Esophagus muscularis mucosa (tissue), 4 donors: ENCODE measurements around the gene KCNJ15. TPM values are rescaled to one million over a fixed set of nuclear protein-coding genes. Genes with fewer than 3 reads are reported as not detected.

Experiments used
- DNase-seq: peaks from one replicate; pipeline ENCODE4 v3.0.0-alpha.2; 2017; ENCODE audit errors: extremely low spot score
- H3K27ac ChIP-seq, 4 donors: fragments of 200-600 bp; sonication (generic); replicated peaks in 1 of 4; 1 replicate in 3 of 4; 2 replicates in 1 of 4; pipeline ENCODE4 v1.5.1; 2016 to 2019; ENCODE audit warnings: mild to moderate bottlenecking in 1 of 4
- H3K27me3 ChIP-seq, 4 donors: fragments of 200-600 bp; sonication (generic); one replicate each; pipeline versions ENCODE4 v1.5.1 to v1.6.0; 2016 to 2019
- H3K36me3 ChIP-seq, 4 donors: fragments of 200-600 bp; sonication (generic); one replicate each; pipeline ENCODE4 v1.5.1; 2016 to 2019
- H3K4me1 ChIP-seq, 4 donors: fragments of 200-600 bp; sonication (generic); one replicate each; pipeline ENCODE4 v1.5.1; 2016 to 2019
- H3K4me3 ChIP-seq, 4 donors: fragments of 200-600 bp; sonication (generic); 1 replicate in 2 of 4; 2 replicates in 2 of 4; pipeline ENCODE4 v1.5.1; 2016 to 2019; ENCODE audit warnings: mild to moderate bottlenecking in 4 of 4, moderate library complexity in 1 of 4
- H3K9me3 ChIP-seq, 4 donors: fragments of 200-600 bp; sonication (generic); 1 replicate in 3 of 4; 2 replicates in 1 of 4; pipeline ENCODE4 v1.5.1; 2016 to 2019
- EP300 ChIP-seq: sonication (generic); formaldehyde crosslinking; IDR thresholded peaks from one replicate; pipeline ENCODE4 v1.6.1; 2017; ENCODE audit warnings: antibody characterized with exemption
- POLR2A ChIP-seq: fragments of 450-650 bp; IDR thresholded peaks from one replicate; pipeline ENCODE4 v1.6.1; 2017; ENCODE audit warnings: antibody characterized with exemption, moderate library complexity, mild to moderate bottlenecking, low read depth
- POLR2AphosphoS5 ChIP-seq, 2 donors: sonication (generic); formaldehyde crosslinking; IDR thresholded peaks; one replicate each; pipeline ENCODE4 v1.6.1; 2017; ENCODE audit warnings: antibody characterized with exemption in 2 of 2
- WGBS: methylation state at CpG from one replicate; pipeline ENCODE4 v1.1.5; 2018; 5-methylcytosine and 5-hydroxymethylcytosine counted together
- intact Hi-C: fragments of 100-400 bp; cut with DNase I; formaldehyde crosslinking; loops from one replicate; pipeline ENCODE4 v1.15.1; 2023
- total RNA-seq, 4 donors: library from RNA; depleted of rRNA; stranded (reverse); fragments of >200 nt; gene quantifications; one replicate each; pipeline versions ENCODE4 v1.1.0 to v1.2.1, GENCODE V29; 2016
- TF ChIP-seq, protein P1 (sequence below), 3 experiments: fragments of 200-600 bp in 2 of 3; fragments of 450-650 bp in 1 of 3; sonication (generic) in 2 of 3; IDR thresholded peaks; one replicate each; pipeline ENCODE4 v1.5.1; 2017 to 2019; ENCODE audit warnings: antibody characterized with exemption in 3 of 3, mild to moderate bottlenecking in 2 of 3, moderate library complexity in 1 of 3

KCNJ15 gene
- total RNA-seq, 4 donors from 2014 or later = 1.2 to 1.6 TPM; not detected in 2

DNA sequence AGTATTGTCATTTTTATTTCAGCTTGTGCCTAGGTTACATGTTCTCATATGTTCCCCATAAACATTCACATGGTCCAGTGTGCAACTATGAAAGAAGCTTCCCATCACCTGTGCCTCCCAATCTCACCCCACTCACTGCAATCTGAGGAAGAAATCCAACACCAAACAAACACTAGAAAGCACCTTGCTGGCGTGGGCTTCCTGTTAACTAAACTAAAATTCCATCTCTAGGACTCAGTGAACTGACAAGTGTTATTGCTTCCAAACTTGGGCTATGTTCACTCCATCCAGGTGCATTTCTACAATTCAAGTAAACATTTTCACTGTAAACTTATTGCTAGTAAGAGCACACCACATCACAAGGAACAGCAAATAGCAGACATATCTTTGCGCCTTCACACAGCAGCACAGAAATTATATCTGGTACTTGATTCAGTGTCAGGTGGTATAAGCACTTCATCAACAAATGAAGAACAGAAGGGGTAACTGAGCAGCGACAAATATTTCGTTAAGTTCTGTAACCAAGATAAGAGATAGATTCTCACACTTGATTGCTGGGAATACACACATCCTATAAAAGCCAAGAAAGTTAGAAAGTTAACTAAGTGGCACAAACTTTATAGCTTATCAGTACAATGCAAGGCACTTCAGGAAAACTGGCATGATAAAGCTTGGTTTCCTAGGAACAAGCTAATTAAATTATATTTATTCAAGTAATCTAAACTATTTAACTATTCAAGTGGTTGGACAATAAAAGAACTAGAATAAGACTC is 8.9 kb upstream of the KCNJ15 start:
- TF ChIP-seq, protein P1, sequence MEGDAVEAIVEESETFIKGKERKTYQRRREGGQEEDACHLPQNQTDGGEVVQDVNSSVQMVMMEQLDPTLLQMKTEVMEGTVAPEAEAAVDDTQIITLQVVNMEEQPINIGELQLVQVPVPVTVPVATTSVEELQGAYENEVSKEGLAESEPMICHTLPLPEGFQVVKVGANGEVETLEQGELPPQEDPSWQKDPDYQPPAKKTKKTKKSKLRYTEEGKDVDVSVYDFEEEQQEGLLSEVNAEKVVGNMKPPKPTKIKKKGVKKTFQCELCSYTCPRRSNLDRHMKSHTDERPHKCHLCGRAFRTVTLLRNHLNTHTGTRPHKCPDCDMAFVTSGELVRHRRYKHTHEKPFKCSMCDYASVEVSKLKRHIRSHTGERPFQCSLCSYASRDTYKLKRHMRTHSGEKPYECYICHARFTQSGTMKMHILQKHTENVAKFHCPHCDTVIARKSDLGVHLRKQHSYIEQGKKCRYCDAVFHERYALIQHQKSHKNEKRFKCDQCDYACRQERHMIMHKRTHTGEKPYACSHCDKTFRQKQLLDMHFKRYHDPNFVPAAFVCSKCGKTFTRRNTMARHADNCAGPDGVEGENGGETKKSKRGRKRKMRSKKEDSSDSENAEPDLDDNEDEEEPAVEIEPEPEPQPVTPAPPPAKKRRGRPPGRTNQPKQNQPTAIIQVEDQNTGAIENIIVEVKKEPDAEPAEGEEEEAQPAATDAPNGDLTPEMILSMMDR (IDR thresholded peaks at IDR 0.05) = no peak

DNA sequence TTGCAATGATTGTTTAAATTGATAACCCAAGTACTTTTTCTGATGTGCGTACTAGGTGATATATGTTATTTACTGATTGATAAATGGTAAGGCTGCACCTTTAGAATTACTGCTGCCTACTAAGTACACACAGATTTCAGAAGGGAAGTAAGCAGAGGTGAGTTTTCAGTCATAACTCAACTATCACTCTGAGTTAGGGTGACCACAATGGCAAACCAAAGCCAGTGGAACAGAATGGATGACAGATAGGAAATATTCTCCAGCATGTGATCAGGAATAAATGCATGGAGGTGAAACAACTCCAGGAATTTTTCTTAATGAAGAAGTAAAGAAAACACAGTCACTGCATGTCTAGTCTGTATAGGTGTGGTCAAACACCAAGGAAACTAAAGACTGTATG is 7.5 kb upstream of the KCNJ15 start:
- TF ChIP-seq POLR2AphosphoS5 (IDR thresholded peaks at IDR 0.05) (no peak), POLR2A (no peak), EP300 (no peak)
- TF ChIP-seq, protein P1 (IDR thresholded peaks at IDR 0.05) = no peak
- H3K27ac ChIP-seq = no peak overlapping the region
- peaks cover 0 to 8% (median 0%) of the 10 kb centered on the region in 4 donors for H3K27me3 ChIP-seq
- DNase-seq = no peak
- H3K36me3 ChIP-seq = no peaks in the 10 kb centered on the region
- no peaks in the 10 kb centered on the region for H3K9me3 ChIP-seq
- 100% methylated on average over 1 of the region's 1 CpG for WGBS
- intact Hi-C loops = no loop called here
- no peaks in the 10 kb centered on the region for H3K4me1 ChIP-seq
- no peak overlapping the region for H3K4me3 ChIP-seq

More for the DNA sequence above, 8.9 kb upstream of the KCNJ15 start:
- Histone ChIP-seq H3K27me3 (peaks cover 0 to 5% (median 0%) of the 10 kb centered on the region in 4 donors), H3K9me3 (no peaks in the 10 kb centered on the region), H3K4me1 (no peaks in the 10 kb centered on the region), H3K36me3 (no peaks in the 10 kb centered on the region), H3K4me3 (no peak overlapping the region), H3K27ac (no peak overlapping the region)
- intact Hi-C loops = no loop called here
- DNase-seq = no peak
- 83% methylated on average over 4 of the region's 4 CpGs for WGBS

DNA sequence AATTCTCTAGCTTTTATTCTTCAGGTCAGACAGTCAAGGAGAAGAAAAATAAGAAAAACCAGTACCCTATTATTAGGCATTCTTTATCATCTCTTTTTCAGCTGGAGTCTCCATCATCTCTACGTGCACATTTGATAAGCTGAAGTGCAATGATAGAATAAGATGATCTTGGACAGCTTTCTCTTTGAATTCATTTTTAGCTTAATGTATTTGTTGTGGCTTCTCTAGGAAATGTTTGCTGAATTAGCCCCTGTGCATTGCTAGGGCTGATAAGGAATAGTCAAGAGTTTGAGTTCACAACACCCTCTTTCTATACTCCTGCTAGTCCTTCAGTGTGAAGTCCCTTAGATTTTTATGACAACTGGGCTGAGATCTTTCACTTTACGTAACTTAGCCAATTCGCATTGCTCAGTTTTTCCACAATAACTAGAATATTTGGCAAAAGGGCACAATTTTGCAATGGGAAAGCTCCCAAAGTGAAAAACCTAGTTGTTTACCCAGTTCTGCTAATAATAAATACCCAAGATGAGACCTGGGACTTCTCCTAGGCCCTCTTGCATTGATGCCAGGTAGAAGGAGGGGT is 7.0 kb upstream of the KCNJ15 start:
- intact Hi-C loops = no loop called here
- no peak overlapping the region for H3K4me3 ChIP-seq
- H3K4me1 ChIP-seq = no peaks in the 10 kb centered on the region
- no peak overlapping the region for H3K27ac ChIP-seq
- 84% methylated on average over 3 of the region's 3 CpGs for WGBS
- H3K36me3 ChIP-seq = no peaks in the 10 kb centered on the region
- H3K27me3 ChIP-seq = peaks cover 0 to 8% (median 0%) of the 10 kb centered on the region in 4 donors
- no peaks in the 10 kb centered on the region for H3K9me3 ChIP-seq
- DNase-seq = no peak
- TF ChIP-seq EP300 = no peak
- TF ChIP-seq, protein P1 (IDR thresholded peaks at IDR 0.05) = no peak
- TF ChIP-seq POLR2A = no peak
- TF ChIP-seq POLR2AphosphoS5 (IDR thresholded peaks at IDR 0.05) = no peak

DNA sequence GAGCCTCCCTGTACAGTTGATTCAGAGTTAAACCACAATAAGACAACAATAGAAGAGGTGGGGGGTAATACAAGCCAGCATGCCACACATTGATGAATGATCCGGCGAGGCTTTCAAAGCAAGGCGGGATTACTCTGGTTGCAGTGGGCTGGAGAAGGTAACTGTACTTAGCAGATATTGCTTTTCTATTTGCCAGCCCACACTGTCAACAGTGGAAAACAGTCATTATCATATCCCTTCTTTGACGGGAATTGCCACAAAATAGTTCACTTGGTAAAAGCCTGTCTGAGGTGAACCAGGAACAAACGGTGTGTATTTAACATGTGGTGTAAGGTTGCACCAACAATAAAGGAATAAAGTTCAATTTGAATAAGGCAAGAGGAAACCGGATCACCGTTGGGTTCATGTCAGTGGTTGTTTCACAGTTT is 5.8 kb upstream of the KCNJ15 start:
- H3K27me3 ChIP-seq = peaks cover 0 to 20% (median 0%) of the 10 kb centered on the region in 4 donors
- no peak for DNase-seq
- no peak overlapping the region for H3K27ac ChIP-seq
- H3K4me1 ChIP-seq = no peaks in the 10 kb centered on the region
- H3K9me3 ChIP-seq = no peaks in the 10 kb centered on the region
- intact Hi-C loops = no loop called here
- 91% methylated on average over 7 of the region's 7 CpGs for WGBS
- TF ChIP-seq POLR2A (no peak), POLR2AphosphoS5 (IDR thresholded peaks at IDR 0.05) (no peak), EP300 (no peak)
- TF ChIP-seq, protein P1 (IDR thresholded peaks at IDR 0.05) = no peak
- H3K36me3 ChIP-seq = no peaks in the 10 kb centered on the region
- no peak overlapping the region for H3K4me3 ChIP-seq
